Measurements from ENCODE around the gene C1orf105.

- no peak for TF ChIP-seq CTCF (IDR thresholded peaks at IDR 0.05)
- TF ChIP-seq ZFX (IDR thresholded peaks at IDR 0.05; ENCODE audit: borderline replicate concordance): no peak
Measured at GRCh38 chr1:172394811-172395210, 25.7 kb upstream of the C1orf105 start.
